RWPE1 (cell line): Measurements from ENCODE around the gene ASMT.
"Not testable (repeated sequence)": the region's sequence is repeated elsewhere in the genome, so short reads cannot be mapped to it uniquely, and the experiment has no call there.

Source experiments
- CTCF ChIA-PET: fragments of 350-600 bp; sonication (Branson Sonifier 250); formaldehyde crosslinking; extraction: SDS; loops from one replicate; lab custom pipeline; 2021; lab: Yijun Ruan, JAX
- POLR2A ChIA-PET: fragments of 400-600 bp; formaldehyde crosslinking; extraction: SDS; loops from one replicate; lab custom pipeline; 2020; ENCODE audit warnings: antibody characterized with exemption; ENCODE audit not compliant: low non-redundant PET; lab: Yijun Ruan, JAX
- DNase-seq: peaks from one replicate; pipeline ENCODE4 v3.0.0; 2012; ENCODE audit warnings: low spot score
- H3K27ac ChIP-seq: fragments of 450-650 bp; 2 replicates; pipeline ENCODE4 v1.5.1; 2017
- CTCF ChIP-seq: fragments of 450-650 bp; conservative IDR thresholded peaks from 2 replicates; pipeline ENCODE4 v1.5.1; 2017; ENCODE audit warnings: low read depth, mild to moderate bottlenecking

The ASMT gene

GRCh38 chrX:1681439-1681838 is 66.6 kb downstream of the ASMT start:
- no peak for TF ChIP-seq CTCF
- ChIA-PET POLR2A (no interaction called here), CTCF (no interaction called here)
- DNase-seq: no peak
- no peak overlapping the region for H3K27ac ChIP-seq

GRCh38 chrX:1681856-1682255 is 67.0 kb downstream of the ASMT start:
- DNase-seq, CTCF ChIA-PET, POLR2A ChIA-PET, H3K27ac ChIP-seq: not testable (repeated sequence)

GRCh38 chrX:1682501-1682900 is 67.6 kb downstream of the ASMT start:
- POLR2A ChIA-PET, H3K27ac ChIP-seq, CTCF ChIA-PET, DNase-seq: not testable (repeated sequence)

GRCh38 chrX:1684883-1685282 is 70.0 kb downstream of the ASMT start:
- H3K27ac ChIP-seq, DNase-seq, POLR2A ChIA-PET, CTCF ChIA-PET: not testable (repeated sequence)

- CTCF ChIA-PET, POLR2A ChIA-PET, DNase-seq: not testable (repeated sequence)
Observed at GRCh38 chrX:1685444-1685880, 70.6 kb downstream of the ASMT start.

GRCh38 chrX:1686642-1687041 is 71.8 kb downstream of the ASMT start:
- ChIA-PET CTCF (no interaction called here), POLR2A (no interaction called here)
- DNase-seq: no peak
- TF ChIP-seq CTCF: no peak
- H3K27ac ChIP-seq: no peak overlapping the region

More at GRCh38 chrX:1685444-1685880, 70.6 kb downstream of the ASMT start:
- not testable (repeated sequence) for H3K27ac ChIP-seq
